Measurements from ENCODE around the gene CSNK1G2. TPM values are rescaled to one million over a fixed set of nuclear protein-coding genes. Genes with fewer than 3 reads are reported as not detected.

CSNK1G2 gene
- total RNA-seq, 1 donor from 2014 or later = 58.4 TPM

DNA sequence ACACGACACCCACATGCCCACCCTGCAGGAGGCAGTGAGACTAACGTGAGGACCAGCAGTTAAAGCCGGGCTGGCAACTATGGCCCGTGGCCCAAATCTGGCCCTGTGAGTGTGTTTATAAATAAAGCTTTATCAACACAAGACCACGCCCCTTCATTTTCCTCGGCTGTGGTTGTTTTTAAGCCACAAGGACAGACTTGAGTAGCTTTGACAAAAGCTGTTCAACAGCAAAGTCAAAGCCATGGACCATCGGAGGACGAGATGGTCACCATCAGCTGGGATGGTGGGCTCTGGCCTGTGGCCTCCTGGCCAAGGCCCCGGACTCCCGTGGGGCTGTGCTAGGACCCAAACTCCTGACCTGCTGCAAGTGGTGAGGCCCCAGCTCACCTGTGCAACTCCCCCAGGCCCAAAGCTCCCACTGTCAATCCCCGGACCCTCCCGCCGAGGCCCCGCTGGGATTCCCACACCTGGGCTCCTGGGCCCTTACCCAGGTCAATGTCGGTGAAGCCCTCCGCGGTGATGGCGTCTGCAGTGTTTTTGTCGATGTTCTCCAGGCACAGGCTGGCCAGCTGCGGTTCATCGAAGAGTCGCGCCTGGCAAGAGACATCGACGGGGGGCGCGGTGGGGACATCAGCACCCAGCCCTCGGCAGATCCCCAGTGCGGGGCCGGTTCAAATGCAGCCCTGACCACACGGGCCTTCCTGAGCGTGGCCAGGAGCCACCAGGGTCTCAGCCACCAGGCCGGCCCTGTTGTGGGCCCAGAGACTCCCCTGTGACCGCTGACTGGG is 49.5 kb downstream of the CSNK1G2 start:
- H3K27me3 ChIP-seq (ENCODE audit: control insufficient read depth, insufficient read depth, low read length) = no peaks in the 10 kb centered on the region
- DNase-seq (ENCODE audit: low read depth) (no peak), FAIRE-seq (no peak)
- H3K36me3 ChIP-seq (ENCODE audit: control insufficient read depth, insufficient read depth, low read length) = peaks cover 32% of the 10 kb centered on the region
- no peak overlapping the region for H3K4me3 ChIP-seq (ENCODE audit: low read depth, low read length)
- TF ChIP-seq, protein P1, sequence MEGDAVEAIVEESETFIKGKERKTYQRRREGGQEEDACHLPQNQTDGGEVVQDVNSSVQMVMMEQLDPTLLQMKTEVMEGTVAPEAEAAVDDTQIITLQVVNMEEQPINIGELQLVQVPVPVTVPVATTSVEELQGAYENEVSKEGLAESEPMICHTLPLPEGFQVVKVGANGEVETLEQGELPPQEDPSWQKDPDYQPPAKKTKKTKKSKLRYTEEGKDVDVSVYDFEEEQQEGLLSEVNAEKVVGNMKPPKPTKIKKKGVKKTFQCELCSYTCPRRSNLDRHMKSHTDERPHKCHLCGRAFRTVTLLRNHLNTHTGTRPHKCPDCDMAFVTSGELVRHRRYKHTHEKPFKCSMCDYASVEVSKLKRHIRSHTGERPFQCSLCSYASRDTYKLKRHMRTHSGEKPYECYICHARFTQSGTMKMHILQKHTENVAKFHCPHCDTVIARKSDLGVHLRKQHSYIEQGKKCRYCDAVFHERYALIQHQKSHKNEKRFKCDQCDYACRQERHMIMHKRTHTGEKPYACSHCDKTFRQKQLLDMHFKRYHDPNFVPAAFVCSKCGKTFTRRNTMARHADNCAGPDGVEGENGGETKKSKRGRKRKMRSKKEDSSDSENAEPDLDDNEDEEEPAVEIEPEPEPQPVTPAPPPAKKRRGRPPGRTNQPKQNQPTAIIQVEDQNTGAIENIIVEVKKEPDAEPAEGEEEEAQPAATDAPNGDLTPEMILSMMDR (IDR thresholded peaks at IDR 0.05; ENCODE audit: insufficient read depth, low read length, severe bottlenecking) = no peak

DNA sequence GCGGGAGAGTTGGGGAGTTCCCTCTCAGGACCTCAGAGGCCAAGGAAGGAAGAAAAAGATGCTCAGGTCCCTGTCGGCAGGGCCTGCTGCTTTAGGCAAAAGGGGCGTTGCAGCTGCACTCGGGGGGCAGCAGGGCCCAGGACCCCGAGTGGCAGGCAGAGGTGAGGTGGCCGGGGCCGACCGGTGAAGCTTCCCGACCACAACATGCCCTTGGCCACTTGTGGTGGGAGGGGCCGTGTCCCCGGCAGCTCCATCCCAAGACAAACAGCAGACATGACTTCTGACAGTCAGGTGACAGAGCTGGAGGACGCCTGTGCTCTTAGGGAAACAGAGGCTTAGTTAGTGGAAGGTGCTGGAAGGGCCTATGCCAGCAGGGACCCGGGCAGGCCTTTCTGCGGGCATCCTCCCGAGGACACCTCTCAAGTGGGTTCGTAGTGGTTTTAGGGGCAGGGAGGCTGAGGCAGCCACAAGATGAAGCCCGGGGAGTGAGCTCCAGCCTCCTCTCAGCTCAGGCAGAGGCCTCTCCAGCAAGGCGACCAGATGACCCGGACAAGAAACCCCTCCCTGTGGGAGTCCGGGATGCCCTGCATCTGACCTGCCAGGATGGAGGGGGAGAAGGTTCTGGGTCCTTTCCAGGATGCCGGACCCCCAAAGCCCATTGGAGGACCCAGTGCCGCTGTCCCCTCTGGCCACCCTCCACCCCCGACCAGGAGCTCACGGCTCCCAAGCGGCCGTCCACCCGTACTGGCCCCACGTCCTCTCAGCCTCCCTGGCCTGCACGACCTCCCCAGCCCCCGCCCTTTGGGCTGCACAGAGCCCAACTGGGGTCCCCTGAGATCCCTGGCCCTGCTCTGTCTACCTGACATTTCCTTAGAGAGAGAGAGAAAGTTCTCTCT is 50.3 kb downstream of the CSNK1G2 start:
- DNase-seq (ENCODE audit: low read depth) (no peak), FAIRE-seq (no peak)
- TF ChIP-seq, protein P1 (IDR thresholded peaks at IDR 0.05; ENCODE audit: insufficient read depth, low read length, severe bottlenecking) = no peak
- Histone ChIP-seq H3K36me3 (ENCODE audit: control insufficient read depth, insufficient read depth, low read length) (peaks cover 29% of the 10 kb centered on the region), H3K4me3 (ENCODE audit: low read depth, low read length) (no peak overlapping the region), H3K27me3 (ENCODE audit: control insufficient read depth, insufficient read depth, low read length) (no peaks in the 10 kb centered on the region)

DNA sequence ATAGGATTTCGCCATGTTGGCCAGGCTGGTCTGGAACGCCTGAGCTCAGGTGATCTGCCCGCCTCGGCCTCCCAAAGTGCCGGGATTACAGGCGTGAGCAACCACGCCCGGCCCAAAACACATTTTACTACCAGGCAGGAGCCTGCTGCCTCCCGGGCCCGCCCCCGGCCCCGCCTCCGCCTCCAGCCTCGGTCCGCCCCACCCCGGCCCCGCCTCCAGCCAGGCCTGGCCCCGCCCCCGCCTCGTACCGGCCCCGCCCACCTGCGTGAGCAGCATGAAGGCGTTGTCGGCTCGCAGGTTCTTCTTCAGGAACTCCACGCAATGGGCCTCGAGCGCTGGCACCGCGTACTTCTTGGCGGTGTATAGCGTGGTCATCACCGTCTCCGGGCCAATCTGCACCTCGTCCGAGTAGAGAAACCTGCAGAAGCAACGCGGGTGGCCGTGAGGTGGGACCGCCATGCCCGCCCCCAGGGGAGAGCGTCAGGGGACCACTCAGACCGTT is 51.8 kb downstream of the CSNK1G2 start:
- Histone ChIP-seq H3K27me3 (ENCODE audit: control insufficient read depth, insufficient read depth, low read length) (no peaks in the 10 kb centered on the region), H3K4me3 (ENCODE audit: low read depth, low read length) (no peak overlapping the region), H3K36me3 (ENCODE audit: control insufficient read depth, insufficient read depth, low read length) (peaks cover 32% of the 10 kb centered on the region)
- FAIRE-seq = no peak
- TF ChIP-seq, protein P1 (IDR thresholded peaks at IDR 0.05; ENCODE audit: insufficient read depth, low read length, severe bottlenecking) = no peak
- no peak for DNase-seq (ENCODE audit: low read depth)

DNA sequence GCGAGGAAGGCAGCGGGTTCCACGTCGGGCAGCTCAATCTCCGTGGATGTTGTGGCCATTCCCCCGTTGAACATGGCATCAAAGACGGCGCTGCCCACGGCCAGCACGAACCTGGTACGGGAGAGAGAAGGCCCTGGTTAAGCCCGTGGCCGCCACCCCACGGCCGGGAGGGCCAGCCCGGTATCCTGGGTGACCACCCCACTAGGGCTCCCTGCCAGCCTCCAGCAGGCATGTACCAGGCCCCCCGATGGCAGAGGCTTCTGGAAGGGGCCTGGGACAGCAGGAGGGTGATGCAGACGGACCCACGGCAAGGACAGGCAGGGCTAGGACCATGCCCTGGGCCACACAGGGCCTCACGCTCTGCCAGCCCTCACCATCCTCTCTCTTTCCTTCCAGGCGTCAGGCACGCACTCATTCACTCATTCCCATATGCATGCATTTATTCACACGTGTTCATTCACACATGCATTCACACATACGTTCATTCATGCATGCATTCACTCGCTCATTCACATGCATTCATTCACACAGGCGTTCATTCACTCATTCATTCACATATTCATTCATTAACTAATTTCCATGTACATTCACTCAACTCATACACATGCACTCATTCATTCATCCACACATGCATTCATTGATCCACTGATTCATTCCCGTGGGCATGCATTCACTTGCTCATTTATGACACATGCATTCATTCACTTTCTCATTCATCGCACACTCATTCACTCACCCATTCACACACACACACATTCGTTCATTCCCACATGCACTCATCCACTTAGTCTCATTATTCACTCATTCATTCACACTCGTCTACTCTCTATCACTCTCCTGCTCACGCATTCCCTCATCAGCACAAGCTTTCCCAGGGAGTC is 56.6 kb downstream of the CSNK1G2 start:
- DNase-seq (ENCODE audit: low read depth) = peak; percentile 69
- FAIRE-seq = peak; percentile 98
- Histone ChIP-seq H3K27me3 (ENCODE audit: control insufficient read depth, insufficient read depth, low read length) (no peaks in the 10 kb centered on the region), H3K36me3 (ENCODE audit: control insufficient read depth, insufficient read depth, low read length) (peaks cover 17% of the 10 kb centered on the region), H3K4me3 (ENCODE audit: low read depth, low read length) (no peak overlapping the region)
- TF ChIP-seq, protein P1 (IDR thresholded peaks at IDR 0.05; ENCODE audit: insufficient read depth, low read length, severe bottlenecking) = no peak

All from bronchial epithelial cell (primary cell).